Measurements from ENCODE around the gene FBRS. TPM values are rescaled to one million over a fixed set of nuclear protein-coding genes. Genes with fewer than 3 reads are reported as not detected.
"Not testable (repeated sequence)": the region's sequence is repeated elsewhere in the genome, so short reads cannot be mapped to it uniquely, and the experiment has no call there.

Gene FBRS
- total RNA-seq, 1 donor from 2014 or later = 75.0 TPM

DNA sequence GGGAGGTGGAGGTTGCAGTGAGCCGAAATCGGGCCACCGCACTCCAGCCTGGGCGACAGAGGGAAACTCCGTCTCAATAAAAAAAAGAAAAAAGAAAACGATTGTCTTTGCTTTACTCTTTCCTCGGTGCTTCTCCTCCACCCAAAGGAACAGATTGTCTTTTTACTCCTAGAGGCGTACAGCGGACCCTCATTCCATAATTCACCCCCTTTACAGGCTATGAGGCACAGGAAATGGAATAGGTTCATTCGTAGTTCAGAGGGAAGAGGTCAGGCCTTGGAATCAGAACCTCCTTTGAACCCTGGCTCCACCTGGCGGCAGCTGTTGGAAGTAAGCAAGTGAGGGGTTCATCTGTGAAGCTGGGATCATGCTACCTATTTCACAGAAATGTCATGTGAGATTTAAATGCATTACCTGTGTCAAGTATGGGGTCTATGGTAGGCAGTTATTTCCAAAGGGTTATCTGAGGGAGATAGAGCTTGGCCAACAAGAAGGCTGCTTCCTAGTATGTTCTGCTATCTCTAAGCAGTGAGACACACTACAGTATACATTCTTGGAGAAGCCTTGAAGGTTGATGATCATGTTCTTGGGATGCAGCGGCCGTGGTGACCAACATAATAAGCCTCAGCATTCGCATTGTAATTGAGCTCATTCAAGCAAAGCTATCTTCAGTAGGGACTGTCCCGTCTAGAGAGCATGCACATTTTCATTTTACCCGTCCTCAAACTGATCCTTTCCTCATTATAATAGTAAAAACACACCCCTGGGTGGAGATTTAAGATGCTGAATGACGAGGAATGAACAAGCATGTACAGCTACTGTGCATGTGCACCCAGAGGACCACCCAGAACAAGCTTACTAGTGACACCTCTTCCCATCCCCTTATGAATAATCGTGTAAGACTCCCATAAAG lies 29.3 kb upstream of the FBRS start:
- Histone ChIP-seq H4K20me1 (ENCODE audit: insufficient read depth, low read length) (no peaks in the 10 kb centered on the region), H2AFZ (ENCODE audit: low read depth, low read length) (peak overlapping the region; percentile 83), H3K4me3 (ENCODE audit: insufficient read depth, low read depth, low read length) (no peak overlapping the region), H3K27me3 (ENCODE audit: insufficient read depth, low read length) (no peaks in the 10 kb centered on the region), H3K4me2 (ENCODE audit: low read length) (peak overlapping the region; percentile 50), H3K79me2 (ENCODE audit: insufficient read depth, low read length) (no peaks in the 10 kb centered on the region), H3K9me3 (ENCODE audit: insufficient read depth, low read depth, low read length) (no peaks in the 10 kb centered on the region), H3K9ac (ENCODE audit: low read length) (no peak overlapping the region), H3K4me1 (ENCODE audit: insufficient read depth, low read length) (no peaks in the 10 kb centered on the region), H3K27ac (ENCODE audit: low read depth, low read length) (no peak overlapping the region), H3K36me3 (ENCODE audit: insufficient read depth, low read length) (no peaks in the 10 kb centered on the region)
- H3K9me3 Mint-ChIP-seq (ENCODE audit: unreplicated experiment) = peaks cover under 1% of the 10 kb centered on the region
- DNase-seq (ENCODE audit: low read depth) = peak; percentile 22
- H3K4me1 Mint-ChIP-seq (ENCODE audit: low read depth, unreplicated experiment) = no peaks in the 10 kb centered on the region
- no peak for FAIRE-seq
- no peak for TF ChIP-seq EZH2 (IDR thresholded peaks at IDR 0.05; ENCODE audit: insufficient read depth, low read length)
- TF ChIP-seq, protein P1, sequence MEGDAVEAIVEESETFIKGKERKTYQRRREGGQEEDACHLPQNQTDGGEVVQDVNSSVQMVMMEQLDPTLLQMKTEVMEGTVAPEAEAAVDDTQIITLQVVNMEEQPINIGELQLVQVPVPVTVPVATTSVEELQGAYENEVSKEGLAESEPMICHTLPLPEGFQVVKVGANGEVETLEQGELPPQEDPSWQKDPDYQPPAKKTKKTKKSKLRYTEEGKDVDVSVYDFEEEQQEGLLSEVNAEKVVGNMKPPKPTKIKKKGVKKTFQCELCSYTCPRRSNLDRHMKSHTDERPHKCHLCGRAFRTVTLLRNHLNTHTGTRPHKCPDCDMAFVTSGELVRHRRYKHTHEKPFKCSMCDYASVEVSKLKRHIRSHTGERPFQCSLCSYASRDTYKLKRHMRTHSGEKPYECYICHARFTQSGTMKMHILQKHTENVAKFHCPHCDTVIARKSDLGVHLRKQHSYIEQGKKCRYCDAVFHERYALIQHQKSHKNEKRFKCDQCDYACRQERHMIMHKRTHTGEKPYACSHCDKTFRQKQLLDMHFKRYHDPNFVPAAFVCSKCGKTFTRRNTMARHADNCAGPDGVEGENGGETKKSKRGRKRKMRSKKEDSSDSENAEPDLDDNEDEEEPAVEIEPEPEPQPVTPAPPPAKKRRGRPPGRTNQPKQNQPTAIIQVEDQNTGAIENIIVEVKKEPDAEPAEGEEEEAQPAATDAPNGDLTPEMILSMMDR (IDR thresholded peaks at IDR 0.05; ENCODE audit: insufficient read depth, low read depth, low read length) = peak; percentile 88
- H3K4me3 Mint-ChIP-seq (ENCODE audit: unreplicated experiment) = no peak overlapping the region
- no peaks in the 10 kb centered on the region for H3K36me3 Mint-ChIP-seq (ENCODE audit: low read depth, unreplicated experiment)
- H3K27ac Mint-ChIP-seq (ENCODE audit: unreplicated experiment) = no peak overlapping the region
- H3K27me3 Mint-ChIP-seq (ENCODE audit: low read depth, unreplicated experiment) = peaks cover 4% of the 10 kb centered on the region

DNA sequence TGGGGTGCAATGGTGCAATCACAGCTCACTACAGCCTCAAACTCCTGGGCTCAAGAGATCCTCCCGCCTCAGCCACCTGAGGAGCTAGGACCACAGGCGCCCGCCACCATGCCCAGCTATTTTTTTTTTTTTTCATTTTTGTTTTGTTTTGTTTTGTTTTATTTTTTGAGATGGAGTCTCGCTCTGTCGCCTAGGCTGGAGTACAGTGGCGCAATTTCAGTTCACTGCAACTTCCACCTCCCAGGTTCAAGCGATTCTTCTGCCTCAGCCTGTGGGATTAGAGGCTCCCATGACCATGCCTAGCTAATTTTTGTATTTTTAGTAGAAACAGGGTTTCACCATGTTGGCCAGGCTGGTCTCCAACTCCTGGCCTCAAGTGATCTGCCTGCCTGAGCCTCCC lies 25.8 kb upstream of the FBRS start:
- not testable (repeated sequence) for H3K9me3 Mint-ChIP-seq (ENCODE audit: unreplicated experiment); H3K9me3 ChIP-seq (ENCODE audit: insufficient read depth, low read depth, low read length); H2AFZ ChIP-seq (ENCODE audit: low read depth, low read length); H4K20me1 ChIP-seq (ENCODE audit: insufficient read depth, low read length); H3K27ac ChIP-seq (ENCODE audit: low read depth, low read length); H3K36me3 ChIP-seq (ENCODE audit: insufficient read depth, low read length); H3K27ac Mint-ChIP-seq (ENCODE audit: unreplicated experiment); H3K9ac ChIP-seq (ENCODE audit: low read length); H3K4me1 Mint-ChIP-seq (ENCODE audit: low read depth, unreplicated experiment); H3K4me2 ChIP-seq (ENCODE audit: low read length); FAIRE-seq; H3K27me3 Mint-ChIP-seq (ENCODE audit: low read depth, unreplicated experiment); H3K4me3 ChIP-seq (ENCODE audit: insufficient read depth, low read depth, low read length); H3K4me1 ChIP-seq (ENCODE audit: insufficient read depth, low read length); H3K27me3 ChIP-seq (ENCODE audit: insufficient read depth, low read length); DNase-seq (ENCODE audit: low read depth); H3K4me3 Mint-ChIP-seq (ENCODE audit: unreplicated experiment); H3K36me3 Mint-ChIP-seq (ENCODE audit: low read depth, unreplicated experiment)
- H3K79me2 ChIP-seq (ENCODE audit: insufficient read depth, low read length) = peaks cover 11% of the 10 kb centered on the region

DNA sequence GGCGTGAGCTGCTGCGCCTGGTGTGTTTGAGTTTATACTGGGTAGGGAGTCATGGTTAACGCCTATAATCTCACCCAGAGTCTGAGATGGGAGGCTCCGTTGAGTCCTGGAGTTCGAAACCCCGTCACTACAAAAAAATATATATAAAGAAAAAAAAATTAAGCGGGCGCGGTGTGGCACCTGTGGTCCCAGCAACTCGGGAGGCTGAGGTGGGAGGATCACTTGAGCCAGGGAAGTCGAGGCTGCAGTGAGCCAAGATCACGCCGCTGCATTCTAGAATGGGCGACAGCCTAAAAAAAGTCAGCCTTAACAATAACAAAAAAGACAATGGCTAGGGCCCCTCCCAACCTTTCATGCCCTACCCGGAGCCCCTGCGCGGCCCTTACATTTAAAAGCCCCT lies 24.7 kb upstream of the FBRS start:
- Histone ChIP-seq H3K27ac (ENCODE audit: low read depth, low read length) (peak overlapping the region; percentile 87), H2AFZ (ENCODE audit: low read depth, low read length) (peak overlapping the region; percentile 97), H3K27me3 (ENCODE audit: insufficient read depth, low read length) (no peaks in the 10 kb centered on the region), H3K4me2 (ENCODE audit: low read length) (peak overlapping the region; percentile 99), H3K4me3 (ENCODE audit: insufficient read depth, low read depth, low read length) (peak overlapping the region; percentile 84), H3K9me3 (ENCODE audit: insufficient read depth, low read depth, low read length) (no peaks in the 10 kb centered on the region), H4K20me1 (ENCODE audit: insufficient read depth, low read length) (no peaks in the 10 kb centered on the region), H3K79me2 (ENCODE audit: insufficient read depth, low read length) (peaks cover 11% of the 10 kb centered on the region), H3K36me3 (ENCODE audit: insufficient read depth, low read length) (no peaks in the 10 kb centered on the region), H3K4me1 (ENCODE audit: insufficient read depth, low read length) (peaks cover 3% of the 10 kb centered on the region), H3K9ac (ENCODE audit: low read length) (peak overlapping the region; percentile 93)
- TF ChIP-seq, protein P1 (IDR thresholded peaks at IDR 0.05; ENCODE audit: insufficient read depth, low read depth, low read length) = no peak
- TF ChIP-seq EZH2 (IDR thresholded peaks at IDR 0.05; ENCODE audit: insufficient read depth, low read length) = no peak
- Mint-ChIP-seq H3K27ac (ENCODE audit: unreplicated experiment) (peak overlapping the region; percentile 97), H3K4me3 (ENCODE audit: unreplicated experiment) (peak overlapping the region; percentile 94), H3K4me1 (ENCODE audit: low read depth, unreplicated experiment) (peaks cover 3% of the 10 kb centered on the region), H3K36me3 (ENCODE audit: low read depth, unreplicated experiment) (no peaks in the 10 kb centered on the region), H3K27me3 (ENCODE audit: low read depth, unreplicated experiment) (peaks cover 4% of the 10 kb centered on the region), H3K9me3 (ENCODE audit: unreplicated experiment) (no peaks in the 10 kb centered on the region)
- FAIRE-seq = no peak
- no peak for DNase-seq (ENCODE audit: low read depth)

Measured in astrocyte (in vitro differentiated cells and primary cell).